ENCODE data around the gene SLC27A4.
A peak's percentile ranks its signal among the peaks of the same experiment; 100 is the strongest.

Gene SLC27A4

DNA sequence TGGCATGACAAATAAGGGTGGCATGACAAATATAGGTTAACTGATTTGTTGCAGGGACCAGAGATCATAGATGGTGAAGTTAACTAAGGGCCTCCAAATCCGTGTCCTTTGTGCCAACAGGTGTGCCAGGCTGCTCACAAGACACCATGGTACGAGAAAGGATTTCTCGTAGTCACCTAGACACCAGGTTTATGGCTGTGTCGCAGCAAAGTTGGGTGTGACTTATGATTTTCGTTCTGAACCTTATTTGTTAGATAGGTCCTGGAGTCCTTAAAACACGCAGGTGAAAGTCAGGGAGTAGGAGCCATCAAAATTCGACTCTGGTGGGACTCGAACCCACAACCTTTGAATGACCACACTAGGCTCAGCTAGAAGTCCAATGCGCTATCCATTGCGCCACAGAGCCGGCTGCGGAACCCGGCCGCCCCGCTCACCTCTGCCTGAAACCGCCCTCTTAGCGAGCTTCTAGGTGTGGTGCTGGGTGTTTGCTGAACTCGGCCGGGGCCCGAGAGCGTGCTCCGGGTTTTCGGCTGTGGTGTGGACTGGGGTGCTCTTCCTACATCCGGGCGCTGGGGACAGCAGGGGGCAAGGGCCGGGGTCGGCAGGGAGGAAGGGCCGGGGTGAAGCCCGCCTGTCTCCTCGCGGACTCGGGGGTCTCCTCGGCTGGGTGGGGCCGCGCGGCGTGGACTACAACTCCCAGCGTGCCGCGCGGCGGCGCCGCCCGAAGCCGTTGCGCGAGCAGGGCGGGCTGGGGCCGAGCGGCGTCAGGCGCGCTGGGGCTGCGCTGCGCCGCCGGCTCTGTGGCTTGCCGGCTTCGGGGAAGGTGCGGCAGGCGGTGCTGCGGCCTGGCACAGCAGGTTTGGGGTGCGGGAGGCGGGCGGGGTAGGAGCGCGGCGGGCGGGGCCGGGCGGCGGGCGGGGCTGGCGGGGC, at the start of gene SLC27A4:
TSS of gene SLC27A4 (plus strand) at position 767 of the 930 bp plus-strand sequence. CDS start 2,606 bp downstream, outside the sequence.
- TF ChIP-seq JUND (IDR thresholded peaks at IDR 0.05; ENCODE audit: low read depth): no peak
- in situ Hi-C loops (cut with HindIII; ENCODE audit: low pct_unique_long_range_greater_than_20kb, low sequenced_read_pairs): no loop called here
- DNase-seq (ENCODE audit: low read depth in 1 of 2, low spot score in 1 of 2): peak; percentile 94

DNA sequence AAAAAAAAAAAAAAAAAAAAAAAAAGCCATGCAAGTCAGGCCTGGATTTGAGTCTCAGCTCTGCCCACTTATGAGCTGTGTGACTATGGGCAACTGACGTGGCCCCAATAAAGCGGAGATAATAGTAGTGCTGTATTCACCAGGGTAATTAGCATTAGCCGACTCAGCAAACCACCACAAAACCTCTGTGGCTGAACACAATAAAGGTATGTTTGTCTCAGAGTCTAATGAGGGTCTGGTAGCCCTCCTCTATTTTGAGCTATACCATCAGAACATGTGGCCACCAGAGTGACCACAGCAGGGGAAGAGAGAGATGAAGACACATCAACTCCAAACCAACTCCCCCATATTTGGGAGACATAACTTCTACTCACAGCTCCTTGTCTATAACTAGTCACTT, 48.3 kb upstream of the SLC27A4 start:
- in situ Hi-C loops (cut with HindIII; ENCODE audit: low pct_unique_long_range_greater_than_20kb, low sequenced_read_pairs): no loop called here
- TF ChIP-seq JUND (IDR thresholded peaks at IDR 0.05; ENCODE audit: low read depth): no peak
- DNase-seq (ENCODE audit: low read depth in 1 of 2, low spot score in 1 of 2): no peak

DNA sequence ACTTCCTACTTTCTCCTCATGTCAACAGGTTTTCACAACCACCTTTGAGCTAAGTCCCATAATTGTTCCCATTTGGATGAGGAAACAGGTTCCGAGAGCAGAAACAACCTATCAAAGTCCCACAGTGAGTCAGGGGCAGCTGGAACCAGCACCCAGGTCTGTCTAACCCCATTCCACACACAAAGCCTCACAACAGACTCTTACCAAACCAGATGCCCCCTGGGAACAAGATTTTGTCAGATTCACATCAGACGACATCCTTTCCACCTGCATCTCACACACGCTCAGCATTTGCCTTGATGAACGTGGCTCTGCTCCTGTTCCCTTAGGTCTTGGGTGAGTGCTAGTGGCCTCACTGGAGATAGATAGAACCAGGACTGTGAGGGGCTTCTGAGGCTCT, 47.2 kb upstream of the SLC27A4 start:
- no peak for DNase-seq (ENCODE audit: low read depth in 1 of 2, low spot score in 1 of 2)
- in situ Hi-C loops (cut with HindIII; ENCODE audit: low pct_unique_long_range_greater_than_20kb, low sequenced_read_pairs): no loop called here
- TF ChIP-seq JUND (IDR thresholded peaks at IDR 0.05; ENCODE audit: low read depth): no peak

DNA sequence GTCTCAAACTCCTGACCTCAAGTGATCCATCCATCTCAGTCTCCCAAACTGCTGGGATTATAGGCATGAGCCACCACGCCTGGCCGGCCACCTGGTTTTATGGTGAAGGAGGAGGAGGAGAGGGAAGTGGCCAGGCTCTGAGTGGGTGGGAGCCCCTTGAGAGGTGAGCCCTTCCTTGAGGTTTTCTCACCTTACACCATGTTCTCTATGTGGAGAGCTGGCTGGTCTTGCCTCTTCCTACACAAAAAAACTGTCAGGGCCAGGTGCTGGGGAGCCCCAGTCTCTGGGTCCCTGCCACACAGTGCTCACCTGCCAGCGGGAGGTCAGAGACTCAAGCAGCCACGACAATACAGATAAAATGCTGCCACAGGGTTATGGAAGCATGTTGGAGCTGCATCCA, 46.2 kb upstream of the SLC27A4 start:
- TF ChIP-seq JUND (IDR thresholded peaks at IDR 0.05; ENCODE audit: low read depth): no peak
- DNase-seq (ENCODE audit: low read depth in 1 of 2, low spot score in 1 of 2): no peak
- in situ Hi-C loops (cut with HindIII; ENCODE audit: low pct_unique_long_range_greater_than_20kb, low sequenced_read_pairs): no loop called here

DNA sequence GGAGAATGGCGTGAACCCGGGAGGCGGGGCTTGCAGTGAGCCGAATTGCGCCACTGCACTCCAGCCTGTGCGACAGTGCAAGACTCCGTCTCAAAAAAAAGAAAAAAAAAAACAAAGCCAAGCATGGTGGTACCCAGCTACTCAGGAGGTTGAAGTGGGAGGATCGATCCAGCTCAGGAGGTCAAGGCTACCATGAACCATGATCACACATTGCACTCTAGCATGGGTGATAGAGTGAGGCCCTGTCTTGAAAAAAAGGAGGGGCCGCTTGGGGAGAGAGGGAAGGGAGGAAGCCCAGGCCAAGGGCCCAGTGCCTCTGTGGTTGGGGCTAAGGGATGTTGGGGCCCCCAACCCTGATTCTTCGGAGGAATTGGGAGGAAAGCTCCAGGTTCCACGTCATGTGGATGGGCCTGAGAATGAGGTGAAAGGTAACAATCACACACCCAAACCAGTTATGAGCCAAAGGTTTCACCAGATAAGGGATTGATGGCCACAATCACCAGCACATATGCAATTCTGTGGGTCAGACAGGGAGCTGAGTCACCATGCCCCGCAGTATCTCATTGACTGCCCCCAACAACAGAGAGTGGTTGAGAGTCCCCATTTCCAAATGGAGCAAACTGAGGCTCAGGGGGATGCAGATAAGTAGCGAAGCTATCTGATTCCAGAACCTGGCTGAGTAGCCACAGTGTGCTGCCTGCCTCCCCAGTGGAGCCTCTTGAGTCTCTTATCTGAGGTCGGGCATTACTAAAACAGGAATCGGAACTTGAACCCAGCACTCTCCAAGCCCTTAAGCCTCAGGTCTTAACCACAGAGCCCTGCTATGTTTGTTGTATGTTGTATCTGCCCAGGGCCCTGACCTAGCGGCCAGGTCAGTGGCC, 43.7 kb upstream of the SLC27A4 start:
- in situ Hi-C loops (cut with HindIII; ENCODE audit: low pct_unique_long_range_greater_than_20kb, low sequenced_read_pairs): no loop called here
- no peak for DNase-seq (ENCODE audit: low read depth in 1 of 2, low spot score in 1 of 2)
- TF ChIP-seq JUND (IDR thresholded peaks at IDR 0.05; ENCODE audit: low read depth): no peak

DNA sequence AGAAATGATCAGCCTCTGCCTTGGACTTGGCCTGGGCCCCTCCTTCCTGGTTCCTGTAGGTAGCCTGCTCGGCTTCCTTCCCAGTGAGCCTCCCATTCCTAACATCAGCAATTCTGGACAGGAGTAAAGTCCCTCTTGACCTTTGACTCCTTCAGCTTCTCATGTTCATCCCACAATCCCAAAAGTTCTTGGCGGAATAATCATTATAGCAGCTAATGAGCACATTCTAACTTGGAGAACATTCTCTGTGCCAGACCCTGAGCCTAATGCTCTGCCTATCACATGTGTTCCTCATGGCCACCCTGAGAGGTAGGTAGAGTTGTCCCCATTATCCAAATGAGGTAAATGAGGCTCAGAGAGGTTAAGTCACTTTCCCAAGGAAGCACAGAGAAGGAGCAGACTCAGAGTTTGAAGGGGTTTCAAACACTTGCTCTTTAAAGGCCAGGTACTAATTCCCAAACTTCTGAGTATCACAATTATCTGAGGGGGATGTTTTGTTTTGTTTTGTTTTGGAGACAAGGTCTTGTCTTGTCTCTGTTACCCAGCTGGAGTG, 43.0 kb upstream of the SLC27A4 start:
- no peak for DNase-seq (ENCODE audit: low read depth in 1 of 2, low spot score in 1 of 2)
- no peak for TF ChIP-seq JUND (IDR thresholded peaks at IDR 0.05; ENCODE audit: low read depth)
- in situ Hi-C loops (cut with HindIII; ENCODE audit: low pct_unique_long_range_greater_than_20kb, low sequenced_read_pairs): no loop called here

DNA sequence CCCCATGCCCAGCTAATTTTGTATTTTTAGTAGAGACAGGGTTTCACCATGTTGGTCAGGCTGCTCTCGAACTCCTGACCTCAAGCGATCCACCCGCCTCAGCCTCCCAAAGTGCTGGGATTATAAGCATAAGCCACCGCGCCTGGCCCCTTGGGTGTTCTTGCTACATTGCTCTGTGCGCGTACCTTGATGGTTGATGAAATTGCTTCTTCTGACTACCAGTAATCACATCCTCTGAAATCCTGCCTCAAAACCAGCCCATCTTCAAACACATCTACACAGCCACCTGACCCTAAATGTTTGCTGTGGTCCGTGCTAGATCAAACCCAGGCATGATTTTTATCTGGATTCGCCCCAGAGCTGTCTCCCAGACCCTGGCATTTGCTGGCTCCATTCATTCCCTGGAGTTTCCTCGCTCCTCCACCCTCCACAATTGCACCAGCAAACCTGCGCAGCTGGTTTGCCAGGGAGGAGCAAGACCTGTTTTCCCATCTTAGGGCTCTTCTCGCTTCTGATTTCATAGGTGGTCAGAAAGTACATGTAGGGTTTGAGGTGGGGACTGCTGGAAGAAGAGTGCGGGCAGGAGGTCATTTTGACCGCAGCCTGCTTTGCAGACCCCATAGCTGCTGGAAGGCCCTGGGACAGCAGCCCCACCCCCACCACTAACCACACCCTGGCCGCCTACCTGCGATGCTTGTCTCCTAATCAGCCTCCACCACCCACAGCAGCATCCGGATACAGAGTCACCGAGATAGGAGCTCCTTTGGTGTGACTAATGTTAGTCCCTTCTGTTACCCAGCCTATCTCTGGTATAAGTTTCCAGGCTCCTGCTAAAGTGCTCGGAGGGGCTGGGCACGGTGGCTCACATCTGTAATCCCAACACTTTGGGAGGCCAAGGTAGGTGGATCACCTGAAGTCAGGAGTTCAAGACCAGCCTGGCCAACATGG, 41.5 kb upstream of the SLC27A4 start:
- in situ Hi-C loops (cut with HindIII; ENCODE audit: low pct_unique_long_range_greater_than_20kb, low sequenced_read_pairs): no loop called here
- peak; percentile 28; the same call in 1 of the 2 replicates for TF ChIP-seq JUND (IDR thresholded peaks at IDR 0.05; ENCODE audit: low read depth)
- peak; percentile 80 to 94 for DNase-seq (ENCODE audit: low read depth in 1 of 2, low spot score in 1 of 2)

DNA sequence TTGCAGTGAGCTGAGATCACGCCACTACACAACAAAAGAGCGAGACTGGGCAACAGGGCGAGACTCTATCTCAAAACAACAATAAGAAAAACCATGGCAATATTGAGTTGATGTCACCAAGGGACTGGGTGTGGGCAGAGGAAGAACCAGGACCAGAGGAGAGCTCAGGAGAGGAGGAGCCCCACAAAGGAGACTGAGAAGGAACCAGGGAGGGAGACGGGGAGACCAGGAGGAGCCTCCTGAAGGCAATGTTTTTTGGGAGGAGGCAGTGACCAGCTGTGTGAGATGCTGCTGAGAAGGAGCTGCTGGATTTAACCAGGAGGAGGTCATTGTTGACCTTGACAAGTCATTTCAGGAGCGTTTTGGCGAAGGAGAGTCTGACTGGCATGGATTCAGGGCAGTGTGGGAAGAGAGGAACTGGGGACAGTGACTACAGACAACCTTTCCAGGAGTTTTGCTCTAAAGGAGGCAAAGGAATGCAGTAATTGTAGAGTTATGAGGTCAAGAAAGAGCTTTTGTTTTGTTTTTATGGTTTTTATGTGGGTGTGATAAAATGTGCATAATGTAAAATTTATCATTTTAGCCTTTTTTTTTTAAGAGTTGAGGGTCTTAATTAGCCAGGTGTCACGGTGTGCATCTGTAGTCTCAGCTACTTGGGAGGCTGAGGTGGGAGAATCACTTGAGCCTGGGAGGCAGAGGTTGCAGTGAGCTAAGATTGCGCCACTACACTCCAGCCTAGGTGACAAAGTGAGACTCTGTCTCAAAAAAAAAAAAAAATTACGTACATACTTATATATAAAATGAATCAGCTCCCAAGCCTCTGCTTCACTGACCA, 36.0 kb upstream of the SLC27A4 start:
- in situ Hi-C loops (cut with HindIII; ENCODE audit: low pct_unique_long_range_greater_than_20kb, low sequenced_read_pairs): no loop called here

DNA sequence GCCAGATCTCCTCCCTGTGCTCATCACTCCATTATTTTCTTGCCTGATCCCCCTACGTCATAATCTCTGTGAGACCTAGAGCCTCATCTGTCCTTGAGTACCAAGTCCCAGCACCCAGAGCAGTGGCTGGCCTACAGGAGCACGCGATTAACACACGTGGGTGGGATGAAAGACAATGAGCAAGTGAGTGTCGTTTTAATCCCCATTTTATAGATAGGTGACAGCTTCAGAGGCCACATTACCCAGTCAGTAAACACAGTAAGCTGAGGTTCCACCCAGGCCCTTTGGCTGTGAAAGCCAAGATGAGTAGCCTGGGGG, 35.4 kb upstream of the SLC27A4 start:
- in situ Hi-C loops (cut with HindIII; ENCODE audit: low pct_unique_long_range_greater_than_20kb, low sequenced_read_pairs): no loop called here

More for the DNA sequence above, 36.0 kb upstream of the SLC27A4 start:
- DNase-seq (ENCODE audit: low read depth in 1 of 2, low spot score in 1 of 2): no peak
- TF ChIP-seq JUND (IDR thresholded peaks at IDR 0.05; ENCODE audit: low read depth): no peak

DNA sequence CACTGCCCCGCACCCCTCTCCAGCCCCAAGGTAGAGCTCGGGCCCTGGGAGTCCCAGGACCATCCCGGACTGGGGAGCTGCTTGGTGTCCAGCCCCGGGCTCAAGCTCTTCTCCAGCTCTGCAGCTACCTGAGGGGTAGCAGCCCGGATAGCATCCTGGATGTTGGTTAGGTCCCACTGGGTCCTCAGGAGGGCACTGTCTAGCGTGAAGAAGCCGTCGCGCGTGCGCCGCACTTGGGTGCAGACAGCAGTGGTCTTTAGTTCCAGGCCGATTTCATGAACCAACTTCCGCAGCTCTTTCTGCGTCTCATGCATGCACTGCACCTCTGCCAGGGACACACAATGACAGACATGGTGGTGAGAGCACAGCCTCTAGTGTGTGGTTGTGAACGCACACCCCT, 30.8 kb upstream of the SLC27A4 start:
- in situ Hi-C loops (cut with HindIII; ENCODE audit: low pct_unique_long_range_greater_than_20kb, low sequenced_read_pairs): no loop called here
- DNase-seq (ENCODE audit: low read depth in 1 of 2, low spot score in 1 of 2): no peak
- TF ChIP-seq JUND (IDR thresholded peaks at IDR 0.05; ENCODE audit: low read depth): no peak

More for the DNA sequence above, 35.4 kb upstream of the SLC27A4 start:
- no peak for TF ChIP-seq JUND (IDR thresholded peaks at IDR 0.05; ENCODE audit: low read depth)
- DNase-seq (ENCODE audit: low read depth in 1 of 2, low spot score in 1 of 2): no peak

DNA sequence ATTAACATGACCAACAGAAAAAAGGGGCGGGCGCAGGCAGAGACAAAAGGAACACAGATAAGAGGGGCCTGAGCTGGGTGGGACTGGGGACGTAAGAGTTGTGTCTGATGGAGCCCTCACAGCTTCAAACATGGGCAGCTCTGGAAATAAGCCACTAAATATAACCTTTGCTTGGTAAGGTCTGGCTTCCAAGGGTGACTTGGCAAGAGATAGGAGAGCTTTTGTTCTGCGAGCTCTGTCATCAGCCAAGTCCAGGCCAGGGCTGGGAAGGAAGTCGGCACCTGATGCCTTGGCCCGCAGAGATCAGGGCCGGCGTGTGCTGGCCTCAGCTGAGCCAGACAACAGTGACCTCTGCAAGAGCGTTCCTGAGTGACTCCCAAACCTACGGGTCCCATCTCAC, 29.9 kb upstream of the SLC27A4 start:
- no peak for TF ChIP-seq JUND (IDR thresholded peaks at IDR 0.05; ENCODE audit: low read depth)
- DNase-seq (ENCODE audit: low read depth in 1 of 2, low spot score in 1 of 2): no peak

More for the DNA sequence above, 29.9 kb upstream of the SLC27A4 start:
- in situ Hi-C loops (cut with HindIII; ENCODE audit: low pct_unique_long_range_greater_than_20kb, low sequenced_read_pairs): no loop called here

All from T47D (cell line).